SH-SY5Y (cell line): ENCODE results near the gene LOXL3.
A peak's percentile ranks its signal among the peaks of the same experiment; 100 is the strongest.

Source experiments
- GATA2 ChIP-seq: IDR thresholded peaks from 2 replicates; pipeline ENCODE4 v1.6.1; 2011; ENCODE audit warnings: mild to moderate bottlenecking, low read depth, low read length
- GATA3 ChIP-seq: IDR thresholded peaks from 2 replicates; pipeline ENCODE4 v1.6.1; 2011; ENCODE audit warnings: low read depth, mild to moderate bottlenecking, low read length, moderate library complexity

The LOXL3 gene

GRCh38 chr2:74515271-74515980, 38.3 kb downstream of the LOXL3 start:
- TF ChIP-seq GATA3, result no peak
- TF ChIP-seq GATA2, result no peak

DNA sequence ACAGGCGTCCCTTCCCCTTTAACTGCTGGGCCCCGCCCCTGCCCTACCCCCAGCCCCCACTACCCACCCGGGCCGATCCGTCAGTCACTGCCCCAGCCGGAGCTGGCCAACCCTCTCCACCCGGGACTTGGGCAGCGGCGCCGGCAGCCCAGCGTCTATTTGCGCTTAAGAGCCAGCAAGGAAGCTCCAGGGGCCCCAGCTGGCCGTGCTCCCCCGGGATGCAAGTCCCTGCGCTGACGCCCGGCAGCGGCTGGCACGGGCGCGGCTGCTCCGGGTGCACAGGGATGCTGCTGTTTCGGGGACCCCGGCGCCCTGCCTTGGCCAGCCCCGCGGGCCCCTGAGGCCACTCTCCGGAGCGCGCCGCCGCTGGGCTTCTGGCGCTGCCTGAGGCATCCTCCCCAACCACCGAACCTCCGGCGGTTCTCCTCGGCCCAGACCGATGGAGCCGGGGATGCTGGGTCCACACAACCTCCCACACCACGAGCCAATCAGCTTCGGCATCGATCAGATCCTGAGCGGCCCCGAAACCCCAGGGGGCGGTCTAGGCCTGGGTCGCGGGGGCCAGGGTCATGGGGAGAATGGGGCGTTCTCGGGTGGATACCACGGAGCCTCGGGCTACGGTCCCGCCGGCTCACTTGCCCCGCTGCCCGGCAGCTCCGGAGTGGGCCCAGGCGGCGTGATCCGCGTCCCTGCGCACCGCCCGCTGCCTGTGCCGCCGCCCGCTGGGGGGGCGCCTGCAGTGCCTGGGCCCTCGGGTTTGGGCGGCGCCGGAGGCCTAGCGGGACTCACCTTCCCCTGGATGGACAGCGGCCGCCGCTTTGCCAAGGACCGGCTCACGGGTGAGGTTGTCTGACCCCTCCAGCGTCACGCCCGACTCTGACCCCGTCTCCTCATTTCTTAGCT, 39.1 kb downstream of the LOXL3 start, which contains the start of gene TLX2:
TLX2 (plus strand) TSS at position 83 of the 903 bp plus-strand sequence; CDS start at position 440, 357 bp downstream.
- TF ChIP-seq GATA2 (no peak; the same call in 1 of the 2 replicates), GATA3 (no peak)

DNA sequence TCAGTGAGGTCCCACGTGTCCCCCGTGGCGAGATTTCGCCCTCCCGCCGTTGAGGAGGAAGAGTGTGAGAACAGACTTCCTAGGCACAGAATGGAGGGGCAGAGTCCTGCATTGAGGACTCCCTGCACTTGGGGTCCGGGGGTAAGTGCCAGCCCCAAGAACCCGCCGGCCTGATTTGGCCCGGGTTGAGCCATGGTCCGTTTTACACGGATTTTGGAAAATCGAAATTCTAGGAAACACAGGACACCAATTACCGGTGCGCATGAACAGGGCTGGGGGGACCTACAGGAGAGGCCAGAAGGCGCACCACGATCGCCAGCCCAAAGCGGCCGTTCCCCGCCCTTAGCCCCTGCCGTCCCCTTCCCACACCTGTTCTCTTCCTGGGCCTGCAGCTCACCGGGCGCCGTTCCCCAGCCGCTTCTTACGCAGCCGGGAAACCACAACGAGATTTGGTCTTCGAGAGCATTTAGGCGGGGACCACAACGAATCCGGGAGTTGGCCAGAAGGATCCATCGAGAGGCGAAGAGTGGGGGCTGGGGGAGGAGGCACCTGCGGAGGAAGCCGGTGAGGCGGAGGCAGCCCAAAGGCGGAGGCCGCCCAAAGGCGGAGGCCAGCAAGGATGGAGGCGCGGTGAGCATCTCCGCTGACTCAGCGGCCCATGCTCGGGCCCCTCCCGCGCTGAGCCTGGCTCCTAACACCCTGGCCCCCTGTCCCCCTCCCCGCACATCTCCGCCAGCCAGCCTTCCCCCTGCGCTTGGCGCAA, 40.0 kb downstream of the LOXL3 start:
- TF ChIP-seq GATA3 (no peak), GATA2 (no peak)

GRCh38 chr2:74512744-74513604, 40.8 kb downstream of the LOXL3 start:
- TF ChIP-seq GATA3 (no peak), GATA2 (peak; percentile 40)

- TF ChIP-seq GATA2, result no peak
Observed at GRCh38 chr2:74511104-74511989, 42.4 kb downstream of the LOXL3 start.

DNA sequence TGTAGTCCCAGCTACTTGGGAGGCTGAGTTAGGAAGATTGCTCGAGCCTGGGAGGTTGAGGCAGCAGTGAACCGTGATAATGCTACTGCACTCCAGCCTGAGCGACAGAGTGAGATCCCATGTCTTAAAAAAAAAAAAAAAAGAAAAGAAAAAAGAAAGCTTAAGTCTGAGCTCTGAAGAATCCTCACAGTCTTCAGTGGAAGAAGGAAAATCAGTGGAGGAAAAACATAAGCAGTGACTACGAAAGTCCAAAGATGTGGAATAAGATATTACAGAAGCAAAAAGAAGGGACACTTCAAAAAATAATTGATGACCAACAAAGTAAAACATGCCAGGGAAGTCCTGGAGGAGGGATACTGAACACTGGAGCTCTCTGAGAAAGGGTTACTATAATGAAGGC, 43.5 kb downstream of the LOXL3 start:
- TF ChIP-seq GATA3 (no peak), GATA2 (no peak)

GRCh38 chr2:74507926-74508520, 45.7 kb downstream of the LOXL3 start:
- TF ChIP-seq GATA3 (no peak), GATA2 (no peak; the same call in 1 of the 2 replicates)

DNA sequence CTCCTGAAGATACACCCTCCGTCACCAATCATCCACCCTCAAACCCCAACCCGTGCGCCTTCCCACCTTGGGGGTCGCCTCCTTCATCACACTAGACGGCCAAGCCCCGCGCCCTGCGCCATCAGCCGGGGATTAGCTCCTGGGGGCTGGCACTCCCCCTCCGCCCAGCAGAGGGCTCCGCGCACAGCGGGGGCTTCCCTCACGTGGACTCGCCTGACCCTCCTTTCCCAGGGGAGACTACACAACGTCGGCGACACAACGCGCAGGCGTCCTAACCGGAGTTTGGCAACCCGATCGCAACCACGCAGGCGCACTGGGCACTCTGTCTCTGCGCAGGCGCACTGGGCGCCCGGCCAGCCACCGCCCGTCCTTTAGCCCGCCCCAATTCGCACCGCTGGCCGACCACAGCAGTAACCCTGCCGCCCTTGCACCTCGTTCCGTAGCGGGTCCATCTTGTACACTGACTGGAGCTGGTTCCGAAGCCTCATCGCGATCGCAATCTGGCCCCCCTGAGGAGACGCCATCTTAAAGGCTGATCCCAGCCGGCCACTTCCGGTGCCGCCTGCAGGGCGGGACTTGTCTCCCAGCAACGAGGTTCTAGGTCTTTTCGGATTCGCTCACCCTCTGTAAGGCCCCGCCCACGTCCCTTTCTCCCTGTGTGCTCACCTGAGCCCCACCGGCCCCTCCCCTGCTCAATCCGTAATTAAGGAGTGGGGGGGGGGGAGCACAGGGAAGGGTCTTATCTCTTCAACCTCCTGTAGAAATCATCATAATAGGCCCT, 46.4 kb downstream of the LOXL3 start, which contains the start of gene PCGF1:
PCGF1 (minus strand) TSS at position 551 of the 781 bp plus-strand sequence; CDS start at position 524, 27 bp downstream.
- TF ChIP-seq GATA3 (no peak), GATA2 (peak; percentile 87)

GRCh38 chr2:74505448-74506246, 48.1 kb downstream of the LOXL3 start:
- TF ChIP-seq GATA3 (no peak), GATA2 (no peak)

- TF ChIP-seq GATA2 (no peak), GATA3 (no peak)
Observed at GRCh38 chr2:74504591-74504990, 49.2 kb downstream of the LOXL3 start.
